Erythroblast (primary cell): Measurements from ENCODE around the gene SLC25A26.

Source experiments
- GATA1 ChIP-seq: IDR thresholded peaks from 2 replicates; pipeline ENCODE4 v1.6.1; 2011; ENCODE audit warnings: low read depth, mild to moderate bottlenecking, control low read depth, low read length, moderate library complexity
- POLR2A ChIP-seq: IDR thresholded peaks from 2 replicates; pipeline ENCODE4 v1.6.1; 2011; ENCODE audit warnings: mild to moderate bottlenecking, low read length

- TF ChIP-seq POLR2A (no peak), GATA1 (no peak)
Measured at GRCh38 chr3:66265649-66266048, 44.8 kb downstream of the SLC25A26 start.
